Neuronal stem cell (in vitro differentiated cells): ENCODE data around the gene SRSF9.
A peak's percentile ranks its signal among the peaks of the same experiment; 100 is the strongest.
"Not testable (repeated sequence)": the region's sequence is repeated elsewhere in the genome, so short reads cannot be mapped to it uniquely, and the experiment has no call there.

ENCODE experiments used
- DNase-seq: peaks from one replicate; pipeline ENCODE4 v3.0.0-alpha.2; 2013; ENCODE audit warnings: low spot score
- H2AFZ ChIP-seq: one replicate; pipeline ENCODE4 v1.6.1; 2013; ENCODE audit warnings: mild to moderate bottlenecking, low read length, inconsistent platforms
- H2AK5ac ChIP-seq: 2 replicates; pipeline ENCODE4 v1.6.1; 2013; ENCODE audit warnings: low read depth, mild to moderate bottlenecking, inconsistent platforms, low read length, moderate library complexity, mixed read lengths
- H2BK120ac ChIP-seq: 2 replicates; pipeline ENCODE4 v1.6.1; 2013; ENCODE audit warnings: low read depth, mild to moderate bottlenecking, inconsistent platforms, low read length, moderate library complexity, mixed read lengths
- H2BK12ac ChIP-seq: one replicate; pipeline ENCODE4 v1.6.1; 2013; ENCODE audit warnings: low read length, inconsistent platforms
- H2BK15ac ChIP-seq: 2 replicates; pipeline ENCODE4 v1.6.1; 2013; ENCODE audit warnings: mild to moderate bottlenecking, low read length, inconsistent platforms, mixed read lengths
- H2BK5ac ChIP-seq: one replicate; pipeline ENCODE4 v1.6.1; 2013; ENCODE audit warnings: inconsistent platforms, mild to moderate bottlenecking, low read length, moderate library complexity
- H3K14ac ChIP-seq: one replicate; pipeline ENCODE4 v1.6.1; 2013; ENCODE audit warnings: low read length, inconsistent platforms
- H3K18ac ChIP-seq: 2 replicates; pipeline ENCODE4 v1.6.1; 2013; ENCODE audit warnings: low read length, inconsistent platforms
- H3K23ac ChIP-seq: 2 replicates; pipeline ENCODE4 v1.6.1; 2013; ENCODE audit warnings: low read depth, mild to moderate bottlenecking, mixed read lengths, low read length, inconsistent platforms; ENCODE audit not compliant: poor library complexity
- H3K27ac ChIP-seq: replicated peaks from 3 replicates; pipeline ENCODE4 v1.5.1; 2013; ENCODE audit warnings: low read length, inconsistent platforms
- H3K27me3 ChIP-seq, 3 experiments: 2 replicates each; pipeline ENCODE4 v1.6.1; 2013; ENCODE audit warnings: low read length in 3 of 3, mild to moderate bottlenecking in 2 of 3, inconsistent platforms in 1 of 3, low read depth in 1 of 3, mixed read lengths in 1 of 3, moderate library complexity in 1 of 3; ENCODE audit not compliant: control insufficient read depth in 3 of 3, insufficient read depth in 3 of 3
- H3K36me3 ChIP-seq, 2 donors: replicated peaks in 1 of 2; 2 replicates each; pipeline ENCODE4 v1.6.1; 2013; ENCODE audit warnings: low read length in 2 of 2; ENCODE audit not compliant: control insufficient read depth in 2 of 2, insufficient read depth in 2 of 2
- H3K4ac ChIP-seq: 2 replicates; pipeline ENCODE4 v1.6.1; 2013; ENCODE audit warnings: inconsistent platforms, mild to moderate bottlenecking, low read length, moderate library complexity
- H3K4me1 ChIP-seq, 2 donors: 1 replicate in 1 of 2; 2 replicates in 1 of 2; pipeline ENCODE4 v1.6.1; 2013; ENCODE audit warnings: low read length in 2 of 2, low read depth in 1 of 2; ENCODE audit not compliant: control insufficient read depth in 2 of 2, insufficient read depth in 1 of 2
- H3K4me2 ChIP-seq: one replicate; pipeline ENCODE4 v1.6.1; 2013; ENCODE audit warnings: mild to moderate bottlenecking, low read length, inconsistent platforms; ENCODE audit not compliant: insufficient read depth, poor library complexity, severe bottlenecking
- H3K4me3 ChIP-seq, 2 donors: 2 replicates each; pipeline ENCODE4 v1.5.1; 2013; ENCODE audit warnings: low read length in 2 of 2, mild to moderate bottlenecking in 2 of 2, inconsistent platforms in 1 of 2, moderate library complexity in 1 of 2
- H3K79me1 ChIP-seq: one replicate; pipeline ENCODE4 v1.6.1; 2013; ENCODE audit warnings: low read depth, mild to moderate bottlenecking, inconsistent platforms, low read length, moderate library complexity
- H3K9ac ChIP-seq: one replicate; pipeline ENCODE4 v1.6.1; 2013; ENCODE audit warnings: mild to moderate bottlenecking, low read depth, low read length, inconsistent platforms; ENCODE audit not compliant: poor library complexity
- H3K9me3 ChIP-seq, 2 donors: replicated peaks in 1 of 2; 2 replicates each; pipeline versions ENCODE3 to v1.6.1; 2013; ENCODE audit warnings: low read length in 2 of 2, mild to moderate bottlenecking in 2 of 2, inconsistent platforms in 1 of 2, low read depth in 1 of 2, mixed read lengths in 1 of 2, moderate library complexity in 1 of 2; ENCODE audit not compliant: control insufficient read depth in 2 of 2, insufficient read depth in 1 of 2
- H4K8ac ChIP-seq: one replicate; pipeline ENCODE4 v1.6.1; 2013; ENCODE audit warnings: low read depth, mild to moderate bottlenecking, inconsistent platforms, low read length, moderate library complexity
- H4K91ac ChIP-seq: one replicate; pipeline ENCODE4 v1.6.1; 2013; ENCODE audit warnings: low read length, low read depth, mild to moderate bottlenecking, inconsistent platforms; ENCODE audit not compliant: poor library complexity
- WGBS, 2 donors: extraction: QIAGEN DNeasy Blood & Tissue Kit; methylation state at CpG; one replicate each; pipeline ENCODE4 v1.1.7; 2013; ENCODE audit warnings: missing lambda C conversion rate in 2 of 2, mixed read lengths in 1 of 2; ENCODE audit not compliant: insufficient read length in 2 of 2, insufficient replicate concordance in 1 of 2; ENCODE audit errors: extremely low coverage in 2 of 2; 5-methylcytosine and 5-hydroxymethylcytosine counted together

Gene SRSF9

GRCh38 chr12:120452524-120452923, 17.0 kb downstream of the SRSF9 start:
- not testable (repeated sequence) for H2BK12ac ChIP-seq, H3K4ac ChIP-seq, H3K27ac ChIP-seq, H3K9ac ChIP-seq, H3K9me3 ChIP-seq, H3K79me1 ChIP-seq, H3K4me2 ChIP-seq, H2AFZ ChIP-seq, H3K18ac ChIP-seq, H2BK15ac ChIP-seq, H4K91ac ChIP-seq, H3K14ac ChIP-seq, H3K23ac ChIP-seq, H2BK120ac ChIP-seq, H2BK5ac ChIP-seq, H3K4me1 ChIP-seq, DNase-seq, H3K4me3 ChIP-seq, H3K27me3 ChIP-seq, H2AK5ac ChIP-seq, H4K8ac ChIP-seq
- peaks cover 17 to 85% of the 10 kb centered on the region in 2 donors for H3K36me3 ChIP-seq
- no CpG with 5 or more reads among the region's 5 CpGs for WGBS, 2 donors

DNA sequence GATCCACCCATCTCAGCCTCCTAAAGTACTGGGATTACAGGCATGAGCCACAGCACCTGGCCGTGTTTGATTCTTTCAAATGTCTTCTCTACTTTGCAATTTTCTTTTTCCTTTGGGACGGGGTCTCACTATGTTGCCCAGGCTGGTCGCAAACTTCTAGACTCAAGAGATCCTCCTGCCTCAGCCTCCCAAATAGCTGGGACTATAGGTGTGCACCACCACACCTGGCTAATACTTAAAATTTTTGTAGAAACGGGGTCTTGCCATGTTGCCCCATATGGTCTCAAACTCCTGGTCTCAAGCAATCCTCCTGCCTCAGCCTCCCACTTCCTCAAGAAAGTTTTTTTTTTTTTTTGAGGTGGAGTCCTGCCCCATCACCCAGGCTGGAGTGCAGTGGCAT, 21.6 kb downstream of the SRSF9 start:
- H4K8ac ChIP-seq, result no peak overlapping the region
- no peak overlapping the region for H3K4me3 ChIP-seq
- no peak overlapping the region for H2BK12ac ChIP-seq
- no peak overlapping the region for H2AK5ac ChIP-seq
- no peak overlapping the region for H2AFZ ChIP-seq
- H3K27ac ChIP-seq, result no peak overlapping the region
- no peak overlapping the region for H3K14ac ChIP-seq
- H3K27me3 ChIP-seq, result no peaks in the 10 kb centered on the region
- no peak overlapping the region for H3K9ac ChIP-seq
- H2BK15ac ChIP-seq, result no peak overlapping the region
- H3K18ac ChIP-seq, result no peak overlapping the region
- H3K79me1 ChIP-seq, result peaks cover 8% of the 10 kb centered on the region
- H3K4me2 ChIP-seq, result no peak overlapping the region
- no peak overlapping the region for H3K23ac ChIP-seq
- H2BK120ac ChIP-seq, result no peak overlapping the region
- no peak overlapping the region for H2BK5ac ChIP-seq
- WGBS, 2 donors, result no CpG with 5 or more reads among the region's 4 CpGs
- H3K4me1 ChIP-seq, result peaks cover 6 to 14% of the 10 kb centered on the region in 2 donors
- DNase-seq, result no peak
- peaks cover 14 to 69% of the 10 kb centered on the region in 2 donors for H3K36me3 ChIP-seq
- H3K9me3 ChIP-seq, result peaks cover 0 to 1% of the 10 kb centered on the region in 2 donors
- H4K91ac ChIP-seq, result no peak overlapping the region
- H3K4ac ChIP-seq, result no peak overlapping the region

DNA sequence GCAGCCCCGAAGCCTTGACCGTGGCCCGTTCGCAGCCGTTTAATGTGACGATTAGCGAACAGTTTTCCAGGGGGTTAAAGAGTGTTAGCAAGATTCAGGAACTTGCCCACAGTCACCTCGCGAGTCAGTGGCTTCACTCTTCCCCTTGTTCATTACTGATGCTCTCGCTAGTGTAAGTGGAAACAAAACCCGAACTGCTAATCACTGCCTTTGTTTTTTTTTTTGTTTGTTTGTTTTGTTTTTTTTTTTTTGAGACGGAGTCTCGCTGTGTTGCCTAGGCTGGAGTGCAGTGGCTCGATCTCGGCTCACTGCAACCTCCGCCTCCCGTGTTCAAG, 22.7 kb downstream of the SRSF9 start:
- Histone ChIP-seq H2BK5ac (peak overlapping the region; percentile 91), H2BK12ac (peak overlapping the region; percentile 2), H3K9ac (peak overlapping the region; percentile 97), H3K4me1 (peaks cover 6 to 14% of the 10 kb centered on the region in 2 donors), H3K4me3 (peak overlapping the region; percentile 96 to 97), H2AFZ (peak overlapping the region; percentile 89), H2AK5ac (peak overlapping the region; percentile 91), H3K23ac (peak overlapping the region; percentile 99), H4K8ac (peak overlapping the region; percentile 98), H3K36me3 (peaks cover 13 to 64% of the 10 kb centered on the region in 2 donors), H3K4me2 (peak overlapping the region; percentile 89)
- not testable (repeated sequence) for H2BK15ac ChIP-seq, H3K27ac ChIP-seq, H3K9me3 ChIP-seq, H3K4ac ChIP-seq, H4K91ac ChIP-seq, H3K27me3 ChIP-seq, H3K14ac ChIP-seq, H3K18ac ChIP-seq, H2BK120ac ChIP-seq, H3K79me1 ChIP-seq, DNase-seq
- WGBS, 2 donors, result no CpG with 5 or more reads among the region's 17 CpGs

GRCh38 chr12:120445911-120446843, 23.4 kb downstream of the SRSF9 start, which contains the start of the genes GATC and TRIAP1:
GATC (plus strand) TSS chr12:120446444; CDS start chr12:120446481, 37 bp downstream.
TRIAP1 (minus strand) TSS chr12:120446384; CDS start chr12:120446372, 12 bp downstream.
- peaks cover 13 to 66% of the 10 kb centered on the region in 2 donors for H3K36me3 ChIP-seq
- H3K14ac ChIP-seq, result peak within 1 kb of the TSS; percentile 89
- H3K27ac ChIP-seq, result peak within 1 kb of the TSS; percentile 84
- H3K79me1 ChIP-seq, result peaks cover 8% of the 10 kb centered on the region
- peaks cover 0 to 1% of the 10 kb centered on the region in 2 donors for H3K9me3 ChIP-seq
- peak within 1 kb of the TSS; percentile 98 for H4K8ac ChIP-seq
- no peaks in the 10 kb centered on the region for H3K27me3 ChIP-seq
- H3K4me2 ChIP-seq, result peak within 1 kb of the TSS; percentile 89
- peak within 1 kb of the TSS; percentile 97 for H3K9ac ChIP-seq
- H3K18ac ChIP-seq, result peak within 1 kb of the TSS; percentile 99
- peak within 1 kb of the TSS; percentile 2 for H2BK12ac ChIP-seq
- H4K91ac ChIP-seq, result no peak within 1 kb of the TSS
- no CpG with 5 or more reads among the region's 73 CpGs for WGBS, 2 donors
- H2BK5ac ChIP-seq, result peak within 1 kb of the TSS; percentile 91
- peaks cover 6 to 14% of the 10 kb centered on the region in 2 donors for H3K4me1 ChIP-seq
- H3K23ac ChIP-seq, result peak within 1 kb of the TSS; percentile 99
- peak within 1 kb of the TSS; percentile 89 for H2AFZ ChIP-seq
- peak; percentile 89 for DNase-seq
- no peak within 1 kb of the TSS for H2BK120ac ChIP-seq
- H3K4me3 ChIP-seq, result peak within 1 kb of the TSS; percentile 96 to 97
- H2BK15ac ChIP-seq, result no peak within 1 kb of the TSS
- peak within 1 kb of the TSS; percentile 91 for H2AK5ac ChIP-seq
- H3K4ac ChIP-seq, result peak within 1 kb of the TSS; percentile 95
